22Rv1 (cell line): ENCODE results near the gene LHX8.

Source experiments
- CTCF ChIP-seq: fragments of 450-650 bp; IDR thresholded peaks from 2 replicates; pipeline ENCODE4 v1.5.1; 2017; ENCODE audit warnings: mild to moderate bottlenecking
- ZFX ChIP-seq: fragments of 450-650 bp; IDR thresholded peaks from 2 replicates; pipeline ENCODE4 v1.6.1; 2017; ENCODE audit warnings: antibody characterized with exemption, borderline replicate concordance

- TF ChIP-seq CTCF (no peak), ZFX (no peak)
These were observed 1.5 kb downstream of the LHX8 start for GRCh38 chr1:75135573-75136194.
